Vagina (tissue), 2 donors: ENCODE results near the gene TRIM26.

ENCODE experiments used
- CTCF ChIP-seq, 3 experiments: fragments of 450-650 bp in 2 of 3; fragments of 200-600 bp in 1 of 3; sonication (generic) in 1 of 3; IDR thresholded peaks; one replicate each; pipeline ENCODE4 v1.5.1; 2017 to 2019; ENCODE audit warnings: antibody characterized with exemption in 3 of 3, mild to moderate bottlenecking in 2 of 3, moderate library complexity in 2 of 3
- POLR2A ChIP-seq, 2 donors: fragments of 450-650 bp; IDR thresholded peaks; one replicate each; pipeline ENCODE4 v1.6.1; 2017; ENCODE audit warnings: antibody characterized with exemption in 2 of 2, mild to moderate bottlenecking in 2 of 2, moderate library complexity in 2 of 2
- POLR2AphosphoS5 ChIP-seq, 2 donors: sonication (generic); formaldehyde crosslinking; IDR thresholded peaks; one replicate each; pipeline ENCODE4 v1.9.0; 2017; ENCODE audit warnings: antibody characterized with exemption in 2 of 2, mild to moderate bottlenecking in 2 of 2, low read depth in 1 of 2; ENCODE audit not compliant: insufficient read depth in 1 of 2

GRCh38 chr6:30172681-30173080, 40.5 kb downstream of the TRIM26 start:
- TF ChIP-seq CTCF (IDR thresholded peaks at IDR 0.05) = no peak
- TF ChIP-seq POLR2A (IDR thresholded peaks at IDR 0.05) = no peak
- TF ChIP-seq POLR2AphosphoS5 (IDR thresholded peaks at IDR 0.05; ENCODE audit: insufficient read depth in 1 of 2, low read depth in 1 of 2) = no peak
